HEK293T (cell line): Measurements from ENCODE around the gene BTBD9.

Experiments used
- CTCF ChIA-PET: fragments of 350-600 bp; formaldehyde crosslinking; extraction: SDS; loops from one replicate; lab custom pipeline; 2021; ENCODE audit warnings: antibody characterized with exemption, inconsistent platforms; lab: Yijun Ruan, JAX
- POLR2A ChIA-PET: fragments of 350-600 bp; formaldehyde crosslinking; extraction: SDS; loops from one replicate; lab custom pipeline; 2020; ENCODE audit warnings: antibody characterized with exemption, inconsistent platforms; lab: Yijun Ruan, JAX
- DNase-seq: peaks from one replicate; pipeline ENCODE4 v3.0.0; 2012; ENCODE audit warnings: mixed read lengths; ENCODE audit errors: extremely low spot score
- ARNT ChIP-seq: fragments of 450-650 bp; IDR thresholded peaks from 2 replicates; pipeline ENCODE4 v1.6.1; 2017; ENCODE audit warnings: mild to moderate bottlenecking
- BHLHE40 ChIP-seq: fragments of 450-650 bp; IDR thresholded peaks from 2 replicates; pipeline ENCODE4 v1.6.1; 2016; ENCODE audit warnings: mild to moderate bottlenecking, moderate library complexity, borderline replicate concordance
- CTBP1 ChIP-seq: fragments of 450-650 bp; IDR thresholded peaks from 2 replicates; pipeline ENCODE4 v1.6.1; 2016; ENCODE audit warnings: borderline replicate concordance
- ELF4 ChIP-seq: fragments of 450-650 bp; IDR thresholded peaks from 2 replicates; pipeline ENCODE4 v1.6.1; 2017; ENCODE audit warnings: antibody characterized with exemption
- FOXA1 ChIP-seq: fragments of 450-650 bp; IDR thresholded peaks from 2 replicates; pipeline ENCODE4 v1.6.1; 2016; ENCODE audit warnings: mild to moderate bottlenecking
- FOXK2 ChIP-seq: fragments of 450-650 bp; IDR thresholded peaks from 2 replicates; pipeline ENCODE4 v1.6.1; 2016; ENCODE audit warnings: mild to moderate bottlenecking
- FOXM1 ChIP-seq: fragments of 450-650 bp; IDR thresholded peaks from 2 replicates; pipeline ENCODE4 v1.6.1; 2017; ENCODE audit warnings: mild to moderate bottlenecking, borderline replicate concordance
- HDGF ChIP-seq: fragments of 450-650 bp; IDR thresholded peaks from 2 replicates; pipeline ENCODE4 v1.6.1; 2017; ENCODE audit warnings: antibody characterized with exemption, borderline replicate concordance
- L3MBTL2 ChIP-seq: fragments of 450-650 bp; conservative IDR thresholded peaks from 2 replicates; pipeline ENCODE4 v1.6.1; 2016; ENCODE audit warnings: mild to moderate bottlenecking
- LEF1 ChIP-seq: fragments of 450-650 bp; IDR thresholded peaks from 2 replicates; pipeline ENCODE4 v1.6.1; 2017; ENCODE audit warnings: mild to moderate bottlenecking, borderline replicate concordance
- NFRKB ChIP-seq: fragments of 450-650 bp; IDR thresholded peaks from 2 replicates; pipeline ENCODE4 v1.6.1; 2016; ENCODE audit warnings: mild to moderate bottlenecking, moderate library complexity
- PKNOX1 ChIP-seq: fragments of 450-650 bp; IDR thresholded peaks from 2 replicates; pipeline ENCODE4 v1.6.1; 2016
- SP1 ChIP-seq: fragments of 450-650 bp; IDR thresholded peaks from 2 replicates; pipeline ENCODE4 v1.6.1; 2017
- SUZ12 ChIP-seq: fragments of 450-650 bp; IDR thresholded peaks from 2 replicates; pipeline ENCODE4 v1.6.1; 2016; ENCODE audit warnings: mild to moderate bottlenecking
- TARDBP ChIP-seq: fragments of 450-650 bp; IDR thresholded peaks from 2 replicates; pipeline ENCODE4 v1.6.1; 2016
- ZNF384 ChIP-seq: fragments of 450-650 bp; IDR thresholded peaks from 2 replicates; pipeline ENCODE4 v1.6.1; 2016

The BTBD9 gene

GRCh38 chr6:38155621-38156204 is 484.0 kb downstream of the BTBD9 start:
- ChIA-PET POLR2A (no interaction called here), CTCF (no interaction called here)
- no peak for TF ChIP-seq SUZ12
- TF ChIP-seq TARDBP: no peak
- TF ChIP-seq NFRKB: no peak
- no peak for TF ChIP-seq FOXA1
- TF ChIP-seq ZNF384: no peak
- no peak for TF ChIP-seq CTBP1
- TF ChIP-seq ARNT: no peak
- no peak for TF ChIP-seq FOXM1
- TF ChIP-seq FOXK2: no peak
- no peak for TF ChIP-seq L3MBTL2
- no peak for DNase-seq

DNA sequence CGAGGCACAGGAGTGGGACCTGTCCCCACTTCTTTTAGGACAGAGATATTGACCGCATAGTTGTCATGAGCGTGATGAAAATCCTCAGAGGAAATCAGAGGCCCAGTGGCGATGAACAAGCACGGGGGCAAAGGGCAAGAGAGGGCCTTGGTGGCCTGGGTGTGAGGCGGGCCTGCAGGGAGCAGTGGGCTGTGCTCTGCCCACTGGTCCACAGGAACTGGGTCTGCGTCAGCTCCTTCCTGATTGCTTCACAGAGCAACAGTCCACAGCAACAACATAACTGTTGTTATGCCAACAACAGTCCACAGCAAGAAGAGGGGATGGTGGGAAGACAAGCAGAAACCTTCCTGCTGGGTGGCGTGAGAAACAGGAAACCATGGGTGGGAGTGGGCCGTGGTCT is 484.6 kb downstream of the BTBD9 start:
- ChIA-PET CTCF (no interaction called here), POLR2A (no interaction called here)
- TF ChIP-seq LEF1 (no peak), ZNF384 (no peak), TARDBP (no peak), FOXM1 (no peak), PKNOX1 (no peak), FOXA1 (no peak), ARNT (no peak), FOXK2 (no peak), ELF4 (no peak), CTBP1 (no peak), HDGF (no peak), BHLHE40 (no peak)
- DNase-seq: no peak

GRCh38 chr6:38154731-38155130 is 485.0 kb downstream of the BTBD9 start:
- POLR2A ChIA-PET: no interaction called here
- DNase-seq: no peak
- TF ChIP-seq L3MBTL2 (no peak), ZNF384 (no peak), SP1 (no peak), FOXK2 (no peak), LEF1 (no peak), ARNT (no peak), TARDBP (no peak), FOXA1 (no peak), NFRKB (no peak), BHLHE40 (no peak), HDGF (no peak), CTBP1 (no peak), PKNOX1 (no peak), SUZ12 (no peak), ELF4 (no peak), FOXM1 (no peak)
- CTCF ChIA-PET: no interaction called here

DNA sequence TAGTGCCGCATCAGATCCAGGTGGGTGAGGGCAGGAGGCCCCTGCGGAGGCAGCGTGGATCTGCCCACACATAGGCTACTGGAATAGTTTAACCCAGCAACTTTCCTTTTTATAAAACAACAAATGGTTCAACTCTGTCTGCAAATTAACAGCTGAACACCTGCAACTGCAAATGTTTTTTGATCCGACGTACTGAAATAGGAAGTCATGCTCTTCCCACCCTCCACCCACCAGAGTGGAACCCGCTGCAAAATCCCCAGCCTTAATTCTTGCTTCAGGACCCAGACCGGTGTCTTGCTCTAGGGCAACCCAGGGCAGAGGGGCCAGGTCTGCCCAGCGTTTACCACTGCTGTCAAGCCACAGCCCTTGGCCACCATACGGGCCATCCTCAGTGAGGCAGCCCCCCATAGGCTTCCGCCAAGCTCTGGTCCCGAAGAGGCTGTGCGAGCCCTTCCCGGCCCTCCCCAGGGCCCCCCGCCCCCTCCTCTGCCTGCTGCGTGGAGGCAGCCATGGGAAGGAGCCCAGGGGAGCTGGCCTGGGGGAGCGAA is 485.9 kb downstream of the BTBD9 start:
- POLR2A ChIA-PET: no interaction called here
- TF ChIP-seq FOXK2 (no peak), TARDBP (no peak), FOXA1 (no peak), NFRKB (no peak), L3MBTL2 (no peak), ELF4 (no peak), SUZ12 (no peak), PKNOX1 (no peak), FOXM1 (no peak), ZNF384 (no peak), CTBP1 (no peak), ARNT (no peak), SP1 (no peak), BHLHE40 (no peak), LEF1 (no peak)
- no peak for DNase-seq
- CTCF ChIA-PET: no interaction called here

GRCh38 chr6:38153076-38153797 is 486.5 kb downstream of the BTBD9 start:
- CTCF ChIA-PET: no interaction called here
- POLR2A ChIA-PET: no interaction called here
- TF ChIP-seq ARNT (no peak), FOXA1 (no peak), SP1 (no peak), NFRKB (no peak), ELF4 (no peak), L3MBTL2 (no peak), TARDBP (no peak), HDGF (no peak), FOXM1 (no peak), SUZ12 (no peak), ZNF384 (no peak), FOXK2 (no peak), CTBP1 (no peak), LEF1 (no peak), PKNOX1 (no peak), BHLHE40 (no peak)
- DNase-seq: no peak
